WTC11 (cell line): ENCODE results near the gene SLC37A1.

ENCODE experiments used
- CTCF ChIP-seq: fragments of 200-600 bp; IDR thresholded peaks from 2 replicates; pipeline ENCODE4 v1.8.0; 2022; ENCODE audit warnings: antibody characterized with exemption
- E2F1 ChIP-seq: sonication (generic); formaldehyde crosslinking; IDR thresholded peaks from 2 replicates; pipeline ENCODE4 v1.8.0; 2022; ENCODE audit warnings: mild to moderate bottlenecking, missing genetic modification reagents
- ELF4 ChIP-seq: sonication (generic); formaldehyde crosslinking; IDR thresholded peaks from 2 replicates; pipeline ENCODE4 v1.8.1; 2022; ENCODE audit warnings: low read depth, mild to moderate bottlenecking, moderate library complexity, missing genetic modification reagents
- JUN ChIP-seq: sonication (generic); formaldehyde crosslinking; IDR thresholded peaks from 2 replicates; pipeline ENCODE4 v1.8.0; 2023; ENCODE audit warnings: mild to moderate bottlenecking, missing genetic modification reagents
- NFE2L1 ChIP-seq: sonication (generic); formaldehyde crosslinking; IDR thresholded peaks from 2 replicates; pipeline ENCODE4 v1.8.1; 2023; ENCODE audit warnings: missing genetic modification reagents
- PRRX2 ChIP-seq: fragments of 250-450 bp; sonication (Bioruptor Pico); IDR thresholded peaks from 2 replicates; pipeline ENCODE4 v1.8.0; 2021; ENCODE audit warnings: mild to moderate bottlenecking
- SMAD4 ChIP-seq: sonication (generic); formaldehyde crosslinking; IDR thresholded peaks from 2 replicates; pipeline ENCODE4 v1.8.0; 2022; ENCODE audit warnings: mild to moderate bottlenecking, missing genetic modification reagents
- SP1 ChIP-seq: sonication (generic); formaldehyde crosslinking; conservative IDR thresholded peaks from 2 replicates; pipeline ENCODE4 v1.8.1; 2022; ENCODE audit warnings: missing genetic modification reagents
- ZNF121 ChIP-seq: sonication (generic); formaldehyde crosslinking; IDR thresholded peaks from 2 replicates; pipeline ENCODE4 v1.8.0; 2023; ENCODE audit warnings: missing genetic modification reagents
- ZNF232 ChIP-seq: sonication (generic); formaldehyde crosslinking; IDR thresholded peaks from 2 replicates; pipeline ENCODE4 v1.8.0; 2022; ENCODE audit warnings: mild to moderate bottlenecking, missing genetic modification reagents
- ZNF416 ChIP-seq: fragments of 250-450 bp; sonication (Bioruptor Pico); IDR thresholded peaks from 2 replicates; pipeline ENCODE4 v1.9.0; 2021; ENCODE audit warnings: mild to moderate bottlenecking, inconsistent platforms
- TF ChIP-seq, protein P1 (sequence below): sonication (generic); formaldehyde crosslinking; IDR thresholded peaks from 2 replicates; pipeline ENCODE4 v1.8.1; 2022; ENCODE audit warnings: low read depth, mild to moderate bottlenecking, moderate library complexity, missing genetic modification reagents, borderline replicate concordance

DNA sequence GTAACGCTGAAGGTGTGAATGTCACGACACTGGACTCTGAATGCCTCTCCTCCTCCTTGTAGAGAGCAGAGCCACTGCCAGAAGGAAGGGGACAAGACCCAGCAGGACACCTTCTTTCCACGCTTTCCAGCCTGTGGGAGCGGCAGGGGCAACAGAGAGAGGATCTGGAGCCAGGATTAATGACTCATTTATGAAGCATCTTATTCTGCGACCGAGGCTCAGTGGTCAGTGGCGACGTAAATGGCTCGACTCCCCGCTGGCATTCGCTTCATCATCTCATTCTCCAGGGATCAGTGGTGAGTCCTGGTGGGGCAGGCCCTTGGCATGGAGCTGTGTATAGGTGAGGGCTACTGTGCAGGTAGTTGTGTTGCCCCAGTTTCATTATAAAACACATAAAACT is 4.6 kb downstream of the SLC37A1 start:
- TF ChIP-seq ELF4 (CRISPR knock-in tag) (no peak), CTCF (no peak), ZNF416 (CRISPR knock-in tag) (no peak), ZNF232 (CRISPR knock-in tag) (no peak), NFE2L1 (CRISPR knock-in tag) (no peak), SMAD4 (no peak), PRRX2 (CRISPR knock-in tag) (no peak), E2F1 (CRISPR knock-in tag) (no peak), ZNF121 (CRISPR knock-in tag) (no peak), SP1 (no peak), JUN (CRISPR knock-in tag) (no peak)
- TF ChIP-seq, protein P1, sequence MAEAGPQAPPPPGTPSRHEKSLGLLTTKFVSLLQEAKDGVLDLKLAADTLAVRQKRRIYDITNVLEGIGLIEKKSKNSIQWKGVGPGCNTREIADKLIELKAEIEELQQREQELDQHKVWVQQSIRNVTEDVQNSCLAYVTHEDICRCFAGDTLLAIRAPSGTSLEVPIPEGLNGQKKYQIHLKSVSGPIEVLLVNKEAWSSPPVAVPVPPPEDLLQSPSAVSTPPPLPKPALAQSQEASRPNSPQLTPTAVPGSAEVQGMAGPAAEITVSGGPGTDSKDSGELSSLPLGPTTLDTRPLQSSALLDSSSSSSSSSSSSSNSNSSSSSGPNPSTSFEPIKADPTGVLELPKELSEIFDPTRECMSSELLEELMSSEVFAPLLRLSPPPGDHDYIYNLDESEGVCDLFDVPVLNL (CRISPR knock-in tag): no peak
